ENCODE data around the gene PDE8B. TPM values are rescaled to one million over a fixed set of nuclear protein-coding genes. Genes with fewer than 3 reads are reported as not detected.

PDE8B gene
- total RNA-seq, 3 donors from 2014 or later: 4.9 to 57.1 (median 8.6) TPM

DNA sequence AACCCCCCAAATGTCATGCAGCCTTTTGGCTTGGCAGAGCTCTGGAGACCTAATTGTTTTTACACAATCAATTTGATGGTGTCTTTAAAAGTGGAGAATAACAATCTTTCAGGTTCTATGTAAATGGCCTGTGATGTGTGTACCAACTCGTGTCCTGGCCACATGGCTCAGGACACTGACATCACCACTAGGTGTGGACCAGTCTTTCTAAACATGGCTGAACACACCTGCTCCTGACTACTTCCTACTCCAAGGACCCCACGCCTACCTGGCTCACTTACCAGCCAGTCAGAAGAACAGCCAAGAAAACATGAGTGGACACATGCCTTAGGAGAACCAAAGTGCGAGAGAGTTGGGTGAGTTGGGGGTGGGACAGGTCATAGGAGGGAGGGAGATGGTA, 210.5 kb downstream of the PDE8B start:
- TF ChIP-seq POLR2AphosphoS5 (IDR thresholded peaks at IDR 0.05) (no peak), POLR2A (IDR thresholded peaks at IDR 0.05) (no peak)
- TF ChIP-seq, protein P1, sequence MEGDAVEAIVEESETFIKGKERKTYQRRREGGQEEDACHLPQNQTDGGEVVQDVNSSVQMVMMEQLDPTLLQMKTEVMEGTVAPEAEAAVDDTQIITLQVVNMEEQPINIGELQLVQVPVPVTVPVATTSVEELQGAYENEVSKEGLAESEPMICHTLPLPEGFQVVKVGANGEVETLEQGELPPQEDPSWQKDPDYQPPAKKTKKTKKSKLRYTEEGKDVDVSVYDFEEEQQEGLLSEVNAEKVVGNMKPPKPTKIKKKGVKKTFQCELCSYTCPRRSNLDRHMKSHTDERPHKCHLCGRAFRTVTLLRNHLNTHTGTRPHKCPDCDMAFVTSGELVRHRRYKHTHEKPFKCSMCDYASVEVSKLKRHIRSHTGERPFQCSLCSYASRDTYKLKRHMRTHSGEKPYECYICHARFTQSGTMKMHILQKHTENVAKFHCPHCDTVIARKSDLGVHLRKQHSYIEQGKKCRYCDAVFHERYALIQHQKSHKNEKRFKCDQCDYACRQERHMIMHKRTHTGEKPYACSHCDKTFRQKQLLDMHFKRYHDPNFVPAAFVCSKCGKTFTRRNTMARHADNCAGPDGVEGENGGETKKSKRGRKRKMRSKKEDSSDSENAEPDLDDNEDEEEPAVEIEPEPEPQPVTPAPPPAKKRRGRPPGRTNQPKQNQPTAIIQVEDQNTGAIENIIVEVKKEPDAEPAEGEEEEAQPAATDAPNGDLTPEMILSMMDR (IDR thresholded peaks at IDR 0.05): no peak
- Histone ChIP-seq H3K27me3 (no peaks in the 10 kb centered on the region), H3K4me3 (no peak overlapping the region), H3K4me1 (no peaks in the 10 kb centered on the region), H3K27ac (no peak overlapping the region), H3K36me3 (no peaks in the 10 kb centered on the region), H3K9me3 (peaks cover 0 to 5% of the 10 kb centered on the region in 2 donors)
- intact Hi-C loops (cut with DNase I; ENCODE audit: low total_unique reads): no loop called here
- no peak for DNase-seq (ENCODE audit: low spot score in 2 of 2)

DNA sequence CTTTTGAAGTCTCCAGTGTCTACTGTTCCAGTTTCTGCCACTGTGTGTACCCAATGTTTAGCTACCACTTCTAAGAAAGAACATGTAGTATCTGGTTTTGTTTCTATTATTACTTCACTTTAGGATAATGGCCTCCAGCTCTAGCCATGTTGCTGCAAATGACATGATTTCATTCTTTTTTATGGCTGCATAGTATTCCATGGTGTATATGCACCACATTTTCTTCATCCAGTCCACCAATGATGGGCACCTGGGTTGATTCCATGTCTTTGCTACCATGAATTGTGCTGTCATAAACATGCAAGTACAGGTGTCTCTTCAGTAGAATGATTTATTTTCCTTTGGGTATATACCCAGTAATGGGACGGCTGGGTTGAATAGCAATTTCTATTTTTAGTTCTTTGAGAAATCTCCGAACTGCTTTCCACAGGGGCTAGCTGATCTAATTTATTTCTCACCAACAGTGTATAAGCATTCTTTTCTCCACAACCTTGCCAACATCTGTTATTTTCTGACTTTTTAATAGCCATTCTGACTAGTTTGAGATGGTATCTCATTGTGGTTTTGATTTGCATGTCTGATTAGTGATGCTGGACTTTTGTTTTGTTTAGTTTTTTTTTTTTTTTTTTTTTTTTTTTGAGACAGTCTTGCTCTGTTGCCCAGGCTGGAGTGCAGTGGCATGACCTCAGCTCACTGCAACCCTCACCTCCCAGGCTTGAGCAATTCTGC, 212.7 kb downstream of the PDE8B start:
- Histone ChIP-seq H3K4me1 (no peaks in the 10 kb centered on the region), H3K27ac (no peak overlapping the region), H3K27me3 (no peaks in the 10 kb centered on the region), H3K4me3 (no peak overlapping the region), H3K9me3 (peaks cover 0 to 5% of the 10 kb centered on the region in 2 donors), H3K36me3 (no peaks in the 10 kb centered on the region)
- no peak for DNase-seq (ENCODE audit: low spot score in 2 of 2)
- TF ChIP-seq, protein P1 (IDR thresholded peaks at IDR 0.05): no peak
- TF ChIP-seq POLR2AphosphoS5 (IDR thresholded peaks at IDR 0.05): no peak
- no peak for TF ChIP-seq POLR2A (IDR thresholded peaks at IDR 0.05)
- intact Hi-C loops (cut with DNase I; ENCODE audit: low total_unique reads): no loop called here

DNA sequence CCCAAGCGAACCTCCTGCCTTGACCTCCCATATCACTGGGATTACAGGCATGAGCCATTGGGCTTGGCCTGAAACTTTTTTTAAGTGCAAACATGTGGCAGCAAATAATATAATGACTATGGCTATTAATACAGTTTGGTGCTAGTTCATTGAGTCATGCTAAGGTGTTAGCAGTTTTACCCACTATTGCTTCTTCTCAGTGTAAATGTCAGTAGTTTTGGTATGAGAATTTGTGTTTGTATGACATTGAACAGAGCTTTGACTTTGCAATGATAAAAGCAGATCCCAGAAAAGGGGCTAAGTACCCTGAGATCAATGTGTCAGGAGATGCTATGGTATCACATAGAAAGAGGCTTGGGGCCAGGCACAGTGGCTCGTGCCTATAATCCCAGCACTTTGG, 214.4 kb downstream of the PDE8B start:
- H3K4me1 ChIP-seq: no peaks in the 10 kb centered on the region
- H3K9me3 ChIP-seq: peaks cover 0 to 5% of the 10 kb centered on the region in 2 donors
- DNase-seq (ENCODE audit: low spot score in 2 of 2): no peak
- H3K27ac ChIP-seq: no peak overlapping the region
- no peaks in the 10 kb centered on the region for H3K36me3 ChIP-seq
- TF ChIP-seq POLR2A (IDR thresholded peaks at IDR 0.05): no peak
- no peak for TF ChIP-seq POLR2AphosphoS5 (IDR thresholded peaks at IDR 0.05)
- TF ChIP-seq, protein P1 (IDR thresholded peaks at IDR 0.05): no peak
- H3K4me3 ChIP-seq: no peak overlapping the region
- no peaks in the 10 kb centered on the region for H3K27me3 ChIP-seq
- intact Hi-C loops (cut with DNase I; ENCODE audit: low total_unique reads): no loop called here

DNA sequence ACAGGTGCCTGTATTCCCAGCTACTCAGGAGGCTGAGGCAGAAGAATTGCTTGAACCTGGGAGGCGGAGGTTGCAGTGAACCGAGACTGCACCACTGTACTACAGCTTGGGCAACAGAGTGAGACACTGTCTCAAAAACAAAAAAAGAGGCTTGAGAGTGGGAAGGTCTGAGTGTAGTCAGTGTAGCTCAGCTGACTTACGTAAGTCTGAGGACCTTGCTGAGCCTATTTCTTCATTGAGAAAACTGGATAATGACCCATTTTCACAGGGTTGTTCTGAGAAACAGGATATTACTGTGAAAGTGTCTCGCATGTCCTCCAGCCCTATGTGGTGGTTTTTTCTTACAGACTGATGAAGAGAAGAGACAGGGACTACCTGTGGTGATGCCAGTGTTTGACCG, 214.9 kb downstream of the PDE8B start:
- intact Hi-C loops (cut with DNase I; ENCODE audit: low total_unique reads): no loop called here
- Histone ChIP-seq H3K36me3 (no peaks in the 10 kb centered on the region), H3K4me1 (no peaks in the 10 kb centered on the region), H3K27me3 (no peaks in the 10 kb centered on the region), H3K4me3 (no peak overlapping the region), H3K9me3 (peaks cover 0 to 5% of the 10 kb centered on the region in 2 donors), H3K27ac (no peak overlapping the region)
- TF ChIP-seq, protein P1 (IDR thresholded peaks at IDR 0.05): no peak
- TF ChIP-seq POLR2AphosphoS5 (IDR thresholded peaks at IDR 0.05): no peak
- no peak for TF ChIP-seq POLR2A (IDR thresholded peaks at IDR 0.05)
- DNase-seq (ENCODE audit: low spot score in 2 of 2): no peak

DNA sequence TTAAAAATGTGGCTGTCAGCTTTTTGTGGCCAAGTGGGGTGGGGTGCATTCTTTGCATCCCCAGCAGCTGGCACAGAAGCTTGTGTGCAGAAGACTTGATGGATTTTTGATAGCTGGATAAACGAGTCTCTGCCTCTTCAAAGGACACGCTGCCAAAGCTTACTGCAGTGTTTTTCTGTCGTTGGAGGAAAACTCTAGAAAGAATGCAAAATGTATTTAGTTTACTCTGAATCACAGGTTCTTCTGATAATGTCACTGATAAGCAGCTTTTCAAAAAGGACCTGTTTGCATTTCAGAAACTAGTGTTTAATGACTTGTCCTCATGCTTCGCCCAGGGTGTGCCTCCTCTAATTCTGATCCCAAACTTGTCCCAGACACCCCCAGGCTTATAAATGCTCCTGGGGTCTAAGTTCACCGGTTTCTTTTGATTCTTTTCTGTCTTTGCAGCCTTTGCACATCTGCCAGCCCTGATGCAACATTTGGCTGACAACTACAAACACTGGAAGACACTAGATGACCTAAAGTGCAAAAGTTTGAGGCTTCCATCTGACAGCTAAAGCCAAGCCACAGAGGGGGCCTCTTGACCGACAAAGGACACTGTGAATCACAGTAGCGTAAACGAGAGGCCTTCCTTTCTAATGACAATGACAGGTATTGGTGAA, 215.6 kb downstream of the PDE8B start:
- DNase-seq (ENCODE audit: low spot score in 2 of 2): no peak
- no peak overlapping the region for H3K4me3 ChIP-seq
- TF ChIP-seq, protein P1 (IDR thresholded peaks at IDR 0.05): no peak
- no peak for TF ChIP-seq POLR2AphosphoS5 (IDR thresholded peaks at IDR 0.05)
- TF ChIP-seq POLR2A (IDR thresholded peaks at IDR 0.05): no peak
- H3K27ac ChIP-seq: no peak overlapping the region
- intact Hi-C loops (cut with DNase I; ENCODE audit: low total_unique reads): no loop called here
- H3K9me3 ChIP-seq: peaks cover 0 to 5% of the 10 kb centered on the region in 2 donors
- H3K4me1 ChIP-seq: no peaks in the 10 kb centered on the region
- H3K27me3 ChIP-seq: no peaks in the 10 kb centered on the region
- no peaks in the 10 kb centered on the region for H3K36me3 ChIP-seq
